Nephron progenitor cell (in vitro differentiated cells): ENCODE data around the gene NRF1.

Experiments
- DNase-seq: peaks from one replicate; pipeline ENCODE4 v3.0.0; 2021
- H3K27ac Mint-ChIP-seq: 2 replicates; pipeline ENCODE4 v1.8.0; 2021; ENCODE audit warnings: mild to moderate bottlenecking, moderate library complexity, mixed read lengths
- H3K27me3 Mint-ChIP-seq: 2 replicates; pipeline ENCODE4 v1.8.0; 2021; ENCODE audit warnings: mild to moderate bottlenecking, low read depth, mixed read lengths; ENCODE audit not compliant: poor library complexity
- H3K36me3 Mint-ChIP-seq: 2 replicates; pipeline ENCODE4 v1.8.0; 2021; ENCODE audit warnings: low read depth, mixed read lengths
- H3K4me1 Mint-ChIP-seq: 2 replicates; pipeline ENCODE4 v1.8.0; 2021; ENCODE audit warnings: mixed read lengths
- H3K4me3 Mint-ChIP-seq: 2 replicates; pipeline ENCODE4 v1.8.0; 2021; ENCODE audit warnings: mild to moderate bottlenecking, moderate library complexity, mixed read lengths
- H3K9me3 Mint-ChIP-seq: 2 replicates; pipeline ENCODE4 v1.8.0; 2021; ENCODE audit warnings: mild to moderate bottlenecking, moderate library complexity, mixed read lengths
- TF ChIP-seq, protein P1 (sequence below): fragments of 200-600 bp; sonication (generic); IDR thresholded peaks from 2 replicates; pipeline ENCODE4 v1.5.0; 2021; ENCODE audit warnings: antibody characterized with exemption

Gene NRF1

DNA sequence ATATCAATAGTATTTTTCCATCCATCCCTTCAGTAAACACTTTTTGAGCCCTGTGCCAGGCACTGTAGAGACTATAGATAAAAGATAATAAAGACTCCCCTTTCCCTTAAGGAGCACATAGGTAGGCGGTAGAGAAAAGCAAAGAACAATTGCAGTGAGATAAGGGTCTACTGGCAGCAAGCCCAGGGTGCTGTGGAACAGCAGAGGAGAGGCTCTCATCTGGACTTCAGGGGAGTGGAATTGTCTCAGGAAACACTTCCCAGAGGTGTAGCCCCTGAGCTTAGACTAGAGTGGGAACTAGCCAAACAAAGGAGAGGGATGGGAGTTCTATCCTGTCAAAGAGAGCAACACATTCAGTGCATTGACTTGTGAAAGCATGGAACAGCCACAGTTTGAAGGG lies 102.0 kb downstream of the NRF1 start:
- Mint-ChIP-seq H3K27ac (no peak overlapping the region), H3K4me1 (no peaks in the 10 kb centered on the region), H3K9me3 (no peaks in the 10 kb centered on the region), H3K27me3 (no peaks in the 10 kb centered on the region), H3K36me3 (peaks cover 67% of the 10 kb centered on the region), H3K4me3 (no peak overlapping the region)
- no peak for DNase-seq
- TF ChIP-seq, protein P1, sequence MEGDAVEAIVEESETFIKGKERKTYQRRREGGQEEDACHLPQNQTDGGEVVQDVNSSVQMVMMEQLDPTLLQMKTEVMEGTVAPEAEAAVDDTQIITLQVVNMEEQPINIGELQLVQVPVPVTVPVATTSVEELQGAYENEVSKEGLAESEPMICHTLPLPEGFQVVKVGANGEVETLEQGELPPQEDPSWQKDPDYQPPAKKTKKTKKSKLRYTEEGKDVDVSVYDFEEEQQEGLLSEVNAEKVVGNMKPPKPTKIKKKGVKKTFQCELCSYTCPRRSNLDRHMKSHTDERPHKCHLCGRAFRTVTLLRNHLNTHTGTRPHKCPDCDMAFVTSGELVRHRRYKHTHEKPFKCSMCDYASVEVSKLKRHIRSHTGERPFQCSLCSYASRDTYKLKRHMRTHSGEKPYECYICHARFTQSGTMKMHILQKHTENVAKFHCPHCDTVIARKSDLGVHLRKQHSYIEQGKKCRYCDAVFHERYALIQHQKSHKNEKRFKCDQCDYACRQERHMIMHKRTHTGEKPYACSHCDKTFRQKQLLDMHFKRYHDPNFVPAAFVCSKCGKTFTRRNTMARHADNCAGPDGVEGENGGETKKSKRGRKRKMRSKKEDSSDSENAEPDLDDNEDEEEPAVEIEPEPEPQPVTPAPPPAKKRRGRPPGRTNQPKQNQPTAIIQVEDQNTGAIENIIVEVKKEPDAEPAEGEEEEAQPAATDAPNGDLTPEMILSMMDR: no peak

DNA sequence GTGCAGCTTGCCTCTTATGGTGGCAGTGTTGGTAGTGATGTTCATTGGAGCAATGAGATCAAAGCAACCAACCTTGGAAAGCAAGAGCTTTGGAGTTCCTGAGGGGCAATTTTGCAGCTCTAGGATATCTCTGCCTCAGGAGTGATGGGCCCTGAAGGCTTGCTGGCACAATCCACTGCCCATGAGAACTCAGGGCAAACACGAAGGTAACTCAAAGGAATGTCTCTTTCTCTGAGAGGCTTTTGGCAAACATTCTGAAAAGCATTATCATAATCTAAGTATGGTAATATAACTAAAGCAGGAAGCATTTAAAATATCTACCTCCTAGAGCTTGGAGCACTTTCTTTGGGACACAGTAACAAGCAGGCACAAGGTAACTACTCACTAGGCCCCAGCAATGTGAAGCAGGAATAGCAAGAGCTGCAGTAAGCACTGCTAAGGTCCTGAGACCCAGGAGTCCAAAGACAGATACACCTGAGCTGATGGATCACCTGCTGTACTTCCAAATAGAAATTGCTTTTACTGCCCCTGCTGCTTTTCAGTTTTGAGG lies 103.1 kb downstream of the NRF1 start:
- DNase-seq: no peak
- Mint-ChIP-seq H3K4me3 (no peak overlapping the region), H3K27ac (no peak overlapping the region), H3K27me3 (no peaks in the 10 kb centered on the region), H3K36me3 (peaks cover 68% of the 10 kb centered on the region), H3K9me3 (no peaks in the 10 kb centered on the region), H3K4me1 (no peaks in the 10 kb centered on the region)
- TF ChIP-seq, protein P1: no peak

DNA sequence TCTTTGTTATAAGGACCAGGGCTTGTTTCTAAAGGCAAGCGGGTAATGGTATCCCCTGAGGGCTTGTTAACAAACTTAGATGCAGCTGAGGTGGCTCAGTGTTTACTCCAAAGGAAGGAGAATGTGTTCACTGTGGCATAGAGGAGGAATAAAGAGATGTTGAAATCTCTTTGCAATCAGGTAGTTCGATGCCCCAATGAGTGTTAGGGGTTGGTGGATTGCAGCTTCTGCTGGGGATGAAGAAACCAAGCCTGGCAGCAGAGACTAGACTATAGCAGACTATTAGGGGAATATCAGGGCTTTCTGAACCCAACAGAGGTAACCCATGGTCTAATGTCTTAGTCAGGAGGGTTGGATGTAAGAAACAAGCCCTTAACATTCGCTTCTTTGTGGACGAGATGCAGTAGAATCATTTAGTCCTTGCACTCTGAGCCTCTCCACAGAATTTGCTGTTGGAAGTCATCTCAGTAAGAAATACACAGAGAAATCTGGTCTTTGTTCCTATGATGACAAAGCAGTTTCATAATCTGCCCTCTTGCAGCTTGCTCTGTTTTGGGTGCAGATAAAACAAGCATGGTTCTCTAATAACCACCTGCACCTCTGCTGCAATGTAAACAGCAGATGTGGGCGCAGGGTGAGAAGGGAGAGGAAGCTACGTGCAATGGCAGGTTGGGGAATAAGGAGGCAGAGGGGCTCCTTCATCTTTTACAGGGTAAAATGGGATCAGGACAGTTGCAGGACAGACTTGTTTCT lies 108.6 kb downstream of the NRF1 start:
- DNase-seq: no peak
- Mint-ChIP-seq H3K9me3 (no peaks in the 10 kb centered on the region), H3K4me3 (no peak overlapping the region), H3K36me3 (peaks cover 69% of the 10 kb centered on the region), H3K4me1 (no peaks in the 10 kb centered on the region), H3K27me3 (no peaks in the 10 kb centered on the region), H3K27ac (peak overlapping the region; percentile 60)
- TF ChIP-seq, protein P1: no peak

DNA sequence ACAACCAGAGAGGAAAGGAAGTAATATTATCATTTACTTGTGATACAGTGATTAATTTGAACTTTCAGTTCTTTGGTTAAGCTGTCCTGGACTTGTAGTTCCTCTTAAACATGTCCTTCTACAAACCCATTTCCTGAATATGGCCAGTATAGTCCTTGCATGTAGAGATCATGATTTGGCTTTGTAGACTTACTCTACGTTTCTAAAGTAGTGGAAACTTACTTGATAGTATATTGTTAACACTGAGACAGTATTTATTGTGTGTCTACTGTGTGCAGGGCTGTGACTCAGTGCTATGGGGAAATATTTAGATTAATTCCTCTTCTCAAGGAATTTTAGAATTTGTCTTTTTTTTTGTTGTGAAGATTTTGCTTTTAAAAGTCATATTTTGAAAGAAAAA lies 109.5 kb downstream of the NRF1 start:
- Mint-ChIP-seq H3K36me3 (peaks cover 66% of the 10 kb centered on the region), H3K27ac (no peak overlapping the region)

DNA sequence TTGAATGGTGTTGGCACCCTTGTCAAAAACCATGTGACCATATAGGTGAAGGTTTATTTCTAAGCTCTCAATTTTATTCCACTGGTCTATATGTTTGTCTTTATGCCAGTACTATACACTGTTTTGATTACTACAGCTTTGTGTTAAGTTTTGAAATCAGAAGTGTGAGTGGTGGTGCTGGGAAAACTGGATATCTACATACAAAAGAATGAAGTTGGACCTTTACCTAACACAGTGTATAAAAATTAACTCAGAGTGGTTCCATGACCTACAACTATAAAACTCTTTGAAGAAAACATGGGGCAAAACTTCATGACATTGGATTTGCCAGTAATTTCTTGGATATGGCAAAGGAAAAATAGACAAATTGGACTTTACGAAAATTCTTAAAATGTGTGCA lies 112.2 kb downstream of the NRF1 start:
- H3K4me1 Mint-ChIP-seq: no peaks in the 10 kb centered on the region
- no peak for DNase-seq
- no peaks in the 10 kb centered on the region for H3K9me3 Mint-ChIP-seq
- H3K4me3 Mint-ChIP-seq: no peak overlapping the region
- H3K27ac Mint-ChIP-seq: no peak overlapping the region
- TF ChIP-seq, protein P1: no peak
- peaks cover 57% of the 10 kb centered on the region for H3K36me3 Mint-ChIP-seq
- H3K27me3 Mint-ChIP-seq: no peaks in the 10 kb centered on the region

More for the DNA sequence above, 109.5 kb downstream of the NRF1 start:
- no peaks in the 10 kb centered on the region for H3K4me1 Mint-ChIP-seq
- TF ChIP-seq, protein P1: no peak
- no peak for DNase-seq
- no peaks in the 10 kb centered on the region for H3K9me3 Mint-ChIP-seq
- no peaks in the 10 kb centered on the region for H3K27me3 Mint-ChIP-seq
- H3K4me3 Mint-ChIP-seq: no peak overlapping the region

DNA sequence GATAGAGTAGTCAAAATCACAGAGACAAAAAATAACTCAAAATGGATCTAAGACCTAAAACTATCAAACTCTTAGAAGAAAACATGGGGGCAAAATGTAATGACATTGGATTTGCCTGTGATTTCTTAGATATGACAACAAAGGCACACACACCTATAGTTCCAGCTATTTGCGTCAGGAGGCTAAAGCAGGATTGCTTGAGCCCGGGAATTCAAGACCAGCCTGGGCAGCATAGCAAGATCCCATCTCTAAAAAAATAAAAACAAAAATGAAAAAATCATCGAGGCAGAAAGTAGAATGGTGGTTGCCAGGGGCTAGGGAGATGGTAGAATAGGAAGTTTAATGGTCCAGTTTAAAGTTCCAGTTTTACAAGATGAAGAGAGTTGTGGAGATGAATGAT lies 113.3 kb downstream of the NRF1 start:
- H3K4me1 Mint-ChIP-seq: no peaks in the 10 kb centered on the region
- no peaks in the 10 kb centered on the region for H3K9me3 Mint-ChIP-seq
- no peak overlapping the region for H3K27ac Mint-ChIP-seq
- no peaks in the 10 kb centered on the region for H3K27me3 Mint-ChIP-seq
- H3K36me3 Mint-ChIP-seq: peaks cover 47% of the 10 kb centered on the region
- H3K4me3 Mint-ChIP-seq: no peak overlapping the region
- TF ChIP-seq, protein P1: no peak
- no peak for DNase-seq
